Activated T-cell treated with anti-CD3 and anti-CD28 coated beads for 24 hours (primary cell): ENCODE results near the gene KNL1.
"Not testable (repeated sequence)": the region's sequence is repeated elsewhere in the genome, so short reads cannot be mapped to it uniquely, and the experiment has no call there.

Source experiments
- DNase-seq: peaks from one replicate; pipeline ENCODE4 v3.0.0-alpha.2; 2020; ENCODE audit warnings: low read depth

The KNL1 gene

GRCh38 chr15:40593588-40594428, at the start of gene KNL1:
Gene KNL1, plus strand, starts transcription at chr15:40594249. Its CDS starts 8,683 bp downstream, at chr15:40602932.
- peak; percentile 91 for DNase-seq

- no peak for DNase-seq
Observed at GRCh38 chr15:40545457-40545856, 48.6 kb upstream of the KNL1 start.

- DNase-seq = no peak
Observed at GRCh38 chr15:40548610-40549009, 45.4 kb upstream of the KNL1 start.

GRCh38 chr15:40549894-40550293, 44.2 kb upstream of the KNL1 start:
- DNase-seq = no peak

- no peak for DNase-seq
Observed at GRCh38 chr15:40550341-40551037, 43.6 kb upstream of the KNL1 start.

GRCh38 chr15:40554161-40554525, 39.9 kb upstream of the KNL1 start:
- no peak for DNase-seq

GRCh38 chr15:40555876-40556275, 38.2 kb upstream of the KNL1 start:
- DNase-seq = no peak

GRCh38 chr15:40558952-40559742, 34.9 kb upstream of the KNL1 start:
- no peak for DNase-seq

- no peak for DNase-seq
Observed at GRCh38 chr15:40562691-40563090, 31.4 kb upstream of the KNL1 start.

- no peak for DNase-seq
Observed at GRCh38 chr15:40563426-40563825, 30.6 kb upstream of the KNL1 start.

GRCh38 chr15:40564591-40565332, 29.3 kb upstream of the KNL1 start, which contains the start of gene CCDC32:
Gene CCDC32, minus strand, starts transcription at chr15:40565042. Its CDS starts 2,027 bp downstream, at chr15:40563015.
- peak; percentile 94 for DNase-seq

- DNase-seq = no peak
Observed at GRCh38 chr15:40565333-40566238, 28.5 kb upstream of the KNL1 start.

- DNase-seq = no peak
Observed at GRCh38 chr15:40567111-40567510, 26.9 kb upstream of the KNL1 start.

GRCh38 chr15:40569129-40569953, 24.7 kb upstream of the KNL1 start, which contains the start of gene RPUSD2:
Gene RPUSD2, plus strand, starts transcription at chr15:40569299. Its CDS starts 39 bp downstream, at chr15:40569338.
- DNase-seq = peak; percentile 93

- DNase-seq = no peak
Observed at GRCh38 chr15:40575113-40575512, 18.9 kb upstream of the KNL1 start.

GRCh38 chr15:40576914-40577313, 17.1 kb upstream of the KNL1 start:
- DNase-seq = not testable (repeated sequence)

GRCh38 chr15:40578892-40579291, 15.2 kb upstream of the KNL1 start:
- DNase-seq = no peak

- not testable (repeated sequence) for DNase-seq
Observed at GRCh38 chr15:40581796-40582195, 12.3 kb upstream of the KNL1 start.

- no peak for DNase-seq
Observed at GRCh38 chr15:40582726-40583246, 11.3 kb upstream of the KNL1 start.
